ENCODE measurements around the gene AUTS2.

DNA sequence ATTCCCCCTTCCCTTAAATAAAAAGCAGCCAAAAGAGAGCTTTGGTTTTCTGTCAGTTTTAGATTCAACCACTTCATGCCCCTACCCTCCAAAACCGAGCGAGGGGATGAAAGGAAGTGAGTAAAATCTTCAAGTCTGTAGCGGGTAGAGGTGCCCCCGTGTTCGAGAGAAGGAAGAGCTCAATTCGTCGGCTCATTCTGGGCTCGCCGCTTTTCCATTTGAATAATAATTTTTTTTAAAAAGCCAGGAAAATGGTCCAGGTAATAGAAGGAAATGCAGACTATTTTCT is 1097.5 kb downstream of the AUTS2 start:
- TF ChIP-seq, protein P1, sequence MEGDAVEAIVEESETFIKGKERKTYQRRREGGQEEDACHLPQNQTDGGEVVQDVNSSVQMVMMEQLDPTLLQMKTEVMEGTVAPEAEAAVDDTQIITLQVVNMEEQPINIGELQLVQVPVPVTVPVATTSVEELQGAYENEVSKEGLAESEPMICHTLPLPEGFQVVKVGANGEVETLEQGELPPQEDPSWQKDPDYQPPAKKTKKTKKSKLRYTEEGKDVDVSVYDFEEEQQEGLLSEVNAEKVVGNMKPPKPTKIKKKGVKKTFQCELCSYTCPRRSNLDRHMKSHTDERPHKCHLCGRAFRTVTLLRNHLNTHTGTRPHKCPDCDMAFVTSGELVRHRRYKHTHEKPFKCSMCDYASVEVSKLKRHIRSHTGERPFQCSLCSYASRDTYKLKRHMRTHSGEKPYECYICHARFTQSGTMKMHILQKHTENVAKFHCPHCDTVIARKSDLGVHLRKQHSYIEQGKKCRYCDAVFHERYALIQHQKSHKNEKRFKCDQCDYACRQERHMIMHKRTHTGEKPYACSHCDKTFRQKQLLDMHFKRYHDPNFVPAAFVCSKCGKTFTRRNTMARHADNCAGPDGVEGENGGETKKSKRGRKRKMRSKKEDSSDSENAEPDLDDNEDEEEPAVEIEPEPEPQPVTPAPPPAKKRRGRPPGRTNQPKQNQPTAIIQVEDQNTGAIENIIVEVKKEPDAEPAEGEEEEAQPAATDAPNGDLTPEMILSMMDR (IDR thresholded peaks at IDR 0.05), result no peak
- TF ChIP-seq POLR2A (IDR thresholded peaks at IDR 0.05), result no peak
